ENCODE results near the gene CRYBG2.

Gene CRYBG2

GRCh38 chr1:26360807-26361604 lies 7.1 kb upstream of the CRYBG2 start:
- no peak overlapping the region; the same call in 1 of the 2 replicates for H3K4me3 ChIP-seq (ENCODE audit: low read depth, low read length)
- no peak for TF ChIP-seq CTCF (IDR thresholded peaks at IDR 0.05; ENCODE audit: low read depth, low read length)

- TF ChIP-seq CTCF (IDR thresholded peaks at IDR 0.05; ENCODE audit: low read depth, low read length), result no peak
- peak overlapping the region; percentile 26 for H3K4me3 ChIP-seq (ENCODE audit: low read depth, low read length)
Observed at GRCh38 chr1:26359981-26360806, 6.3 kb upstream of the CRYBG2 start.

GRCh38 chr1:26358411-26359384 lies 4.8 kb upstream of the CRYBG2 start:
- H3K4me3 ChIP-seq (ENCODE audit: low read depth, low read length), result no peak overlapping the region
- no peak for TF ChIP-seq CTCF (IDR thresholded peaks at IDR 0.05; ENCODE audit: low read depth, low read length)

- TF ChIP-seq CTCF (IDR thresholded peaks at IDR 0.05; ENCODE audit: low read depth, low read length), result no peak
- H3K4me3 ChIP-seq (ENCODE audit: low read depth, low read length), result no peak overlapping the region
Observed at GRCh38 chr1:26357121-26357602, 3.2 kb upstream of the CRYBG2 start.

- H3K4me3 ChIP-seq (ENCODE audit: low read depth, low read length), result no peak overlapping the region
- TF ChIP-seq CTCF (IDR thresholded peaks at IDR 0.05; ENCODE audit: low read depth, low read length), result no peak
Observed at GRCh38 chr1:26356106-26356505, 2.2 kb upstream of the CRYBG2 start.

GRCh38 chr1:26354972-26355371 lies 1.0 kb upstream of the CRYBG2 start:
- TF ChIP-seq CTCF (IDR thresholded peaks at IDR 0.05; ENCODE audit: low read depth, low read length), result no peak
- H3K4me3 ChIP-seq (ENCODE audit: low read depth, low read length), result no peak overlapping the region

Measured in WI38 (cell line).